DND-41 (cell line): ENCODE measurements around the gene PIPOX.

Source experiments
- EZH2 ChIP-seq: IDR thresholded peaks from 3 replicates; pipeline ENCODE4 v1.6.1; 2012; ENCODE audit warnings: borderline replicate concordance, low read depth, mild to moderate bottlenecking, moderate library complexity, low read length, inconsistent platforms; ENCODE audit not compliant: severe bottlenecking
- TF ChIP-seq, protein P1 (sequence below): IDR thresholded peaks from 2 replicates; pipeline ENCODE4 v1.5.1; 2012; ENCODE audit warnings: borderline replicate concordance, low read length, moderate library complexity, mild to moderate bottlenecking; ENCODE audit not compliant: poor library complexity, severe bottlenecking; ENCODE audit errors: extremely low read depth

DNA sequence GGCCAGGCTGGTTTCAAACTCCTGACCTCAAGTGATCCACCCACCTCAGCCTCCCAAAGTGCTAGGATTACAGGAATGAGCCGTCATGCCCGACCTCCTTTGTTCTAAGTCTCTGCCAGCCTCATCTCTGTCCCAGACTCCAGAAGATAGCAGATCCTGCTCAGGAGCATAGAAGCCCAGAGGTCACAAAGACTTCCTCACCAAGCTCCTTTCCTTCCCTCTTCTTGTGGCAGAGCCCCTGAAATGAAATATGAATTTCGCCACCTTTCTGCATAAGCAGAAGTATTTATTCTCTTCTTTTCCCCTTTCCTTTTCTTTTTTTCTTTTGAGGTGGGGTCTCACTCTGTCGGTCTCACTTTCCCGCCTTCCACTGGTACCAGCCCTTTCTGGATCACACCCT lies 11.5 kb upstream of the PIPOX start:
- TF ChIP-seq, protein P1, sequence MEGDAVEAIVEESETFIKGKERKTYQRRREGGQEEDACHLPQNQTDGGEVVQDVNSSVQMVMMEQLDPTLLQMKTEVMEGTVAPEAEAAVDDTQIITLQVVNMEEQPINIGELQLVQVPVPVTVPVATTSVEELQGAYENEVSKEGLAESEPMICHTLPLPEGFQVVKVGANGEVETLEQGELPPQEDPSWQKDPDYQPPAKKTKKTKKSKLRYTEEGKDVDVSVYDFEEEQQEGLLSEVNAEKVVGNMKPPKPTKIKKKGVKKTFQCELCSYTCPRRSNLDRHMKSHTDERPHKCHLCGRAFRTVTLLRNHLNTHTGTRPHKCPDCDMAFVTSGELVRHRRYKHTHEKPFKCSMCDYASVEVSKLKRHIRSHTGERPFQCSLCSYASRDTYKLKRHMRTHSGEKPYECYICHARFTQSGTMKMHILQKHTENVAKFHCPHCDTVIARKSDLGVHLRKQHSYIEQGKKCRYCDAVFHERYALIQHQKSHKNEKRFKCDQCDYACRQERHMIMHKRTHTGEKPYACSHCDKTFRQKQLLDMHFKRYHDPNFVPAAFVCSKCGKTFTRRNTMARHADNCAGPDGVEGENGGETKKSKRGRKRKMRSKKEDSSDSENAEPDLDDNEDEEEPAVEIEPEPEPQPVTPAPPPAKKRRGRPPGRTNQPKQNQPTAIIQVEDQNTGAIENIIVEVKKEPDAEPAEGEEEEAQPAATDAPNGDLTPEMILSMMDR, result no peak
- TF ChIP-seq EZH2, result no peak
